Activated naive CD4-positive, alpha-beta T cell treated with anti-CD3 and anti-CD28 coated beads for 36 hours (primary cell): ENCODE measurements around the gene PRKCB. TPM values are rescaled to one million over a fixed set of nuclear protein-coding genes. Genes with fewer than 3 reads are reported as not detected.

Experiments used
- CTCF ChIA-PET: fragments of 350-600 bp; sonication (Branson Sonifier 250); formaldehyde crosslinking; loops from one replicate; lab custom pipeline; 2021; ENCODE audit warnings: antibody characterized with exemption; lab: Charles Lee
- DNase-seq: peaks from one replicate; pipeline ENCODE4 v3.0.0-alpha.2; 2020
- H3K27ac Mint-ChIP-seq: one replicate; pipeline ENCODE4 v1.8.0; 2021; ENCODE audit warnings: mild to moderate bottlenecking, mixed read lengths
- H3K27me3 Mint-ChIP-seq: one replicate; pipeline ENCODE4 v1.8.0; 2021; ENCODE audit warnings: low read depth, mixed read lengths
- H3K36me3 Mint-ChIP-seq: one replicate; pipeline ENCODE4 v1.8.0; 2021; ENCODE audit warnings: low read depth, mixed read lengths
- H3K4me1 Mint-ChIP-seq: one replicate; pipeline ENCODE4 v1.8.0; 2021; ENCODE audit warnings: low read depth, mixed read lengths
- H3K4me3 Mint-ChIP-seq: one replicate; pipeline ENCODE4 v1.8.0; 2021; ENCODE audit warnings: mild to moderate bottlenecking, moderate library complexity, mixed read lengths
- H3K9me3 Mint-ChIP-seq: one replicate; pipeline ENCODE4 v1.8.0; 2021; ENCODE audit warnings: mixed read lengths
- intact Hi-C: fragments of 100-400 bp; cut with micrococcal nuclease; formaldehyde crosslinking; loops from one replicate; pipeline ENCODE4 v1.15.1; 2023
- microRNA-seq: library from miRNA; unstranded; fragments of <30 nt; microRNA quantifications from one replicate; pipeline ENCODE4 v1.2.0, GENCODE V29; 2022; ENCODE audit warnings: borderline microRNAs expressed, borderline replicate concordance
- total RNA-seq, 2 experiments: library from RNA; stranded (reverse); gene quantifications; one replicate each; pipeline ENCODE4 v1.2.3, GENCODE V29; 2021

The PRKCB gene
- total RNA-seq, 2 experiments from 2014 or later = 37.1 to 38.9 TPM

- peak; percentile 83 for DNase-seq
- Mint-ChIP-seq H3K4me3 (no peak within 1 kb of the TSS), H3K4me1 (peaks cover 3% of the 10 kb centered on the region), H3K27me3 (peaks cover 51% of the 10 kb centered on the region), H3K36me3 (no peaks in the 10 kb centered on the region), H3K9me3 (no peaks in the 10 kb centered on the region), H3K27ac (no peak within 1 kb of the TSS)
- CTCF ChIA-PET = interaction anchor here (0.6 to 1.6 kb wide), 6 partner anchors 23 to 249 kb away, joined by 3 to 8 read pairs (median 3); no protein-coding TSS in a partner anchor
- intact Hi-C loops = no loop called here
Measured at GRCh38 chr16:24255456-24256371, 419.9 kb downstream of the PRKCB start, which contains the start of gene CACNG3. Gene CACNG3, plus strand, starts transcription at chr16:24256335. Its CDS starts 420 bp downstream, at chr16:24256755.

GRCh38 chr16:24257958-24258357 is 422.2 kb downstream of the PRKCB start:
- Mint-ChIP-seq H3K36me3 (no peaks in the 10 kb centered on the region), H3K4me3 (no peak overlapping the region), H3K9me3 (no peaks in the 10 kb centered on the region), H3K27ac (no peak overlapping the region), H3K4me1 (peaks cover 3% of the 10 kb centered on the region), H3K27me3 (peaks cover 60% of the 10 kb centered on the region)
- intact Hi-C loops = no loop called here
- CTCF ChIA-PET = no interaction called here
- DNase-seq = no peak

GRCh38 chr16:24258791-24259190 is 423.0 kb downstream of the PRKCB start:
- CTCF ChIA-PET = no interaction called here
- peaks cover 59% of the 10 kb centered on the region for H3K27me3 Mint-ChIP-seq
- intact Hi-C loops = no loop called here
- no peak for DNase-seq
- no peak overlapping the region for H3K4me3 Mint-ChIP-seq
- no peaks in the 10 kb centered on the region for H3K9me3 Mint-ChIP-seq
- H3K27ac Mint-ChIP-seq = no peak overlapping the region
- peaks cover 3% of the 10 kb centered on the region for H3K4me1 Mint-ChIP-seq
- no peaks in the 10 kb centered on the region for H3K36me3 Mint-ChIP-seq

GRCh38 chr16:24262816-24263215 is 427.0 kb downstream of the PRKCB start:
- Mint-ChIP-seq H3K9me3 (no peaks in the 10 kb centered on the region), H3K4me1 (no peaks in the 10 kb centered on the region), H3K36me3 (no peaks in the 10 kb centered on the region), H3K27ac (no peak overlapping the region), H3K4me3 (no peak overlapping the region), H3K27me3 (peaks cover 22% of the 10 kb centered on the region)
- no peak for DNase-seq
- intact Hi-C loops = no loop called here
- CTCF ChIA-PET = interaction anchor here (1.5 kb wide), 1 partner anchor 10 kb away, joined by 4 read pairs; no protein-coding TSS in a partner anchor

Small RNA genes lying within 50 kb of the gene (microRNA-seq; reads per million reads assigned to microRNA genes)
- gene MIR1273H = not detected

Other genes starting within 250 kb of the PRKCB start
- 100 to 1,000 TPM; 163 to 170 TPM for gene NDUFAB1, start 239.7 kb upstream of the PRKCB start, total RNA-seq
- gene PALB2, start 194.7 kb upstream of the PRKCB start, total RNA-seq = 10 to 100 TPM; 17.8 to 18.1 TPM
- gene DCTN5, start 194.5 kb upstream of the PRKCB start, total RNA-seq = 10 to 100 TPM; 57.5 to 60.7 TPM
- 10 to 100 TPM; 91.8 to 98.0 TPM for gene PLK1, start 157.1 kb upstream of the PRKCB start, total RNA-seq
- not detected for gene ERN2, start 122.8 kb upstream of the PRKCB start, total RNA-seq
- not detected for gene CHP2, start 81.0 kb upstream of the PRKCB start, total RNA-seq